Mesothelial cell of epicardium (in vitro differentiated cells): Measurements from ENCODE around the gene VAMP5. TPM values are rescaled to one million over a fixed set of nuclear protein-coding genes. Genes with fewer than 3 reads are reported as not detected.
A peak's percentile ranks its signal among the peaks of the same experiment; 100 is the strongest.

Experiments used
- DNase-seq, 2 experiments: peaks; one replicate each; pipeline ENCODE4 v3.0.0; 2021; ENCODE audit warnings: low spot score in 2 of 2; ENCODE audit not compliant: unreplicated experiment in 2 of 2
- H3K27ac Mint-ChIP-seq: 2 replicates; pipeline ENCODE4 v1.8.0; 2021; ENCODE audit warnings: mixed read lengths
- H3K27me3 Mint-ChIP-seq: 2 replicates; pipeline ENCODE4 v1.8.0; 2021; ENCODE audit warnings: low read depth, mixed read lengths
- H3K36me3 Mint-ChIP-seq: 2 replicates; pipeline ENCODE4 v1.8.0; 2021; ENCODE audit warnings: mixed read lengths
- H3K4me1 Mint-ChIP-seq: 2 replicates; pipeline ENCODE4 v1.8.0; 2021; ENCODE audit warnings: mixed read lengths
- H3K4me3 Mint-ChIP-seq: 2 replicates; pipeline ENCODE4 v1.8.0; 2021; ENCODE audit warnings: mild to moderate bottlenecking, moderate library complexity, mixed read lengths
- H3K9me3 Mint-ChIP-seq: 2 replicates; pipeline ENCODE4 v1.8.0; 2021; ENCODE audit warnings: mixed read lengths
- CTCF ChIP-seq: fragments of 200-600 bp; sonication (generic); IDR thresholded peaks from one replicate; pipeline ENCODE4 v1.5.0; 2021; ENCODE audit warnings: antibody characterized with exemption; ENCODE audit not compliant: unreplicated experiment
- total RNA-seq: library from RNA; stranded (reverse); gene quantifications from 3 replicates; pipeline ENCODE4 v1.2.1, GENCODE V29; 2021

Gene VAMP5
- total RNA-seq, 1 donor from 2014 or later, result 2.5 TPM

- Mint-ChIP-seq H3K4me1 (no peaks in the 10 kb centered on the region), H3K36me3 (peaks cover 13% of the 10 kb centered on the region), H3K4me3 (no peak overlapping the region), H3K27ac (no peak overlapping the region), H3K27me3 (no peaks in the 10 kb centered on the region), H3K9me3 (no peaks in the 10 kb centered on the region)
- no peak for TF ChIP-seq CTCF
- no peak for DNase-seq
Measured at GRCh38 chr2:85549826-85550225, 34.4 kb upstream of the VAMP5 start.

- H3K4me3 Mint-ChIP-seq, result no peak overlapping the region
- no peak overlapping the region for H3K27ac Mint-ChIP-seq
- TF ChIP-seq CTCF, result no peak
Measured at GRCh38 chr2:85550486-85550885, 33.7 kb upstream of the VAMP5 start.

GRCh38 chr2:85551698-85552678 is 32.2 kb upstream of the VAMP5 start:
- peaks cover 14% of the 10 kb centered on the region for H3K36me3 Mint-ChIP-seq
- H3K9me3 Mint-ChIP-seq, result no peaks in the 10 kb centered on the region
- DNase-seq, result peak; percentile 63 to 91

More at GRCh38 chr2:85550486-85550885, 33.7 kb upstream of the VAMP5 start:
- H3K9me3 Mint-ChIP-seq, result no peaks in the 10 kb centered on the region
- H3K36me3 Mint-ChIP-seq, result peaks cover 14% of the 10 kb centered on the region
- DNase-seq, result no peak
- H3K27me3 Mint-ChIP-seq, result no peaks in the 10 kb centered on the region
- H3K4me1 Mint-ChIP-seq, result no peaks in the 10 kb centered on the region

GRCh38 chr2:85553184-85553583 is 31.0 kb upstream of the VAMP5 start:
- no peaks in the 10 kb centered on the region for H3K27me3 Mint-ChIP-seq
- H3K36me3 Mint-ChIP-seq, result peaks cover 18% of the 10 kb centered on the region
- H3K4me1 Mint-ChIP-seq, result no peaks in the 10 kb centered on the region
- no peaks in the 10 kb centered on the region for H3K9me3 Mint-ChIP-seq
- no peak overlapping the region for H3K4me3 Mint-ChIP-seq
- no peak overlapping the region for H3K27ac Mint-ChIP-seq
- DNase-seq, result no peak
- TF ChIP-seq CTCF, result no peak

More at GRCh38 chr2:85551698-85552678, 32.2 kb upstream of the VAMP5 start:
- peak; percentile 85 for TF ChIP-seq CTCF
- no peak overlapping the region for H3K27ac Mint-ChIP-seq
- no peak overlapping the region for H3K4me3 Mint-ChIP-seq
- no peaks in the 10 kb centered on the region for H3K27me3 Mint-ChIP-seq
- no peaks in the 10 kb centered on the region for H3K4me1 Mint-ChIP-seq

GRCh38 chr2:85554980-85555612 is 29.1 kb upstream of the VAMP5 start:
- no peaks in the 10 kb centered on the region for H3K27me3 Mint-ChIP-seq

More at GRCh38 chr2:85554980-85555612, 29.1 kb upstream of the VAMP5 start:
- no peak overlapping the region for H3K4me3 Mint-ChIP-seq
- no peaks in the 10 kb centered on the region for H3K9me3 Mint-ChIP-seq
- no peak overlapping the region for H3K27ac Mint-ChIP-seq
- no peak for TF ChIP-seq CTCF
- H3K4me1 Mint-ChIP-seq, result peaks cover 6% of the 10 kb centered on the region
- peaks cover 15% of the 10 kb centered on the region for H3K36me3 Mint-ChIP-seq
- DNase-seq, result no peak
